Measurements from ENCODE around the gene BUD23. TPM values are rescaled to one million over a fixed set of nuclear protein-coding genes. Genes with fewer than 3 reads are reported as not detected.
A peak's percentile ranks its signal among the peaks of the same experiment; 100 is the strongest.

BUD23 gene
- total and polyA plus RNA-seq, 4 donors = 19.1 to 52.6 (median 37.8) TPM

DNA sequence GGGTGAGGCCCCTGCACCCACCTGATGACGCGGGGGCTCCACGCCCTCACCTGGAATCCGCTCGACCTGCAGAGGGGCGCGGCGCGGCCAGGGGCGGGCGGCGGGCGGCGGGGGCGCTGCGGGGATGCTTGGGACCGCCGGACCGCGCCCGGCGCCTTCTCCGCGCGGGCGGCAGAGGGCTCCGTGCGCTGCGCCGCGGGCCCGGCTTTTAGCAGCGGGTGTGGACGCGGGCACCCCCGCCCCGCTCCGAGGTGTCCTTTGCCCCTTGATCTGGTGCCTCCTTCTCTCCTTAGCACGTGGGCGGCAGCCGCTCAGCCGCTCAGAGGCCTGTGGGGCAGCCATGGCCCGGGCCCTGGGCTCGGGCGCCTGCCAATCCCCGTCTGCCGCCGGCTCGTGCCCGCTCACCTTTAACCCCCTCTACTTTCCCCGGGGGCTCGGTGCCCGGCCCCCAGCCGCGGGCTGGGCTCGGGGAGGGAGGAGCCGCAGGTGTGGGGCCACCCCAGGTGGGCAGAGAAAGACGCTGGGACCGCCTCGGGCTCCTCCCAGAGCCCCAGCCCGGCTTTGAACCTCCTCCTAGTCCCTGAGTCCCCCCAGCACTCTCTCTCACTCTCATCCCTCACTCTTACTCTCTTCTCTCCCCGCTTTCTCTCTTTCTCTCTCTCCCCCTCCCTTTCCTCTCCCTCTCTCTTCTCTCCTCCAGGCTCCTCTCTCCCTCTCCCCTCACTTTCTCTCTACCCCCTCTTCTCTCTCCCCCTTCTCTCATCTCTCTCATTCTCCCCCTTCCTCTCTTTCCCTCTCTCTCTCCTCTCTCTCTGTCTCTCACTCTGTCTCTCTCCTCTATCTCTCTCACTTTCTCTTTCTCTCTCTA lies 35.4 kb upstream of the BUD23 start:
- peak; percentile 53 for DNase-seq (ENCODE audit: low spot score)
- Histone ChIP-seq H3K36me3 (ENCODE audit: control insufficient read depth in 4 of 4, insufficient read depth in 3 of 4, low read depth in 1 of 4, low read length in 3 of 4) (no peaks in the 10 kb centered on the region), H3K9me3 (ENCODE audit: control insufficient read depth in 4 of 4, low read length in 3 of 4) (no peaks in the 10 kb centered on the region), H3K4me1 (ENCODE audit: control insufficient read depth in 4 of 4, insufficient read depth in 4 of 4, low read length in 3 of 4) (peaks cover 2 to 34% (median 24%) of the 10 kb centered on the region in 4 donors), H3K9ac (ENCODE audit: low read depth in 1 of 2, low read length in 2 of 2) (peak overlapping the region in 1 of 2 donors; percentile 59), H3K4me3 (ENCODE audit: low read depth in 1 of 3, low read length in 3 of 3) (peak overlapping the region; percentile 61 to 80 (median 67)), H3K27ac (ENCODE audit: low read depth in 1 of 2, low read length in 2 of 2) (peak overlapping the region; percentile 44 to 56), H3K27me3 (ENCODE audit: control insufficient read depth in 4 of 4, insufficient read depth in 4 of 4, low read length in 3 of 4) (no peaks in the 10 kb centered on the region)
- WGBS = under 1% methylated on average over 62 of the region's 62 CpGs
- TF ChIP-seq, protein P1, sequence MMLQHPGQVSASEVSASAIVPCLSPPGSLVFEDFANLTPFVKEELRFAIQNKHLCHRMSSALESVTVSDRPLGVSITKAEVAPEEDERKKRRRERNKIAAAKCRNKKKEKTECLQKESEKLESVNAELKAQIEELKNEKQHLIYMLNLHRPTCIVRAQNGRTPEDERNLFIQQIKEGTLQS (IDR thresholded peaks at IDR 0.05) = no peak
- TF ChIP-seq SP1 (IDR thresholded peaks at IDR 0.05) (peak; percentile 73), JUND (IDR thresholded peaks at IDR 0.05) (no peak), GABPA (IDR thresholded peaks at IDR 0.05 in 1 of 2, conservative IDR thresholded peaks at IDR 0.05 in 1 of 2) (no peak), TAF1 (conservative IDR thresholded peaks at IDR 0.05) (no peak), NR2F2 (IDR thresholded peaks at IDR 0.05) (no peak), FOXA2 (IDR thresholded peaks at IDR 0.05) (no peak), HNF4G (IDR thresholded peaks at IDR 0.05) (peak; percentile 38), YY1 (IDR thresholded peaks at IDR 0.05) (peak; percentile 71), FOXA1 (IDR thresholded peaks at IDR 0.05) (no peak), HNF4A (conservative IDR thresholded peaks at IDR 0.05) (peak; percentile 72 to 85), RAD21 (IDR thresholded peaks at IDR 0.05) (peak; percentile 50 to 69), EGR1 (IDR thresholded peaks at IDR 0.05; ENCODE audit: low read depth in 2 of 2) (peak in 1 of 2 donors; percentile 12), RXRA (IDR thresholded peaks at IDR 0.05) (peak; percentile 50 to 78)
- TF ChIP-seq, protein P2, sequence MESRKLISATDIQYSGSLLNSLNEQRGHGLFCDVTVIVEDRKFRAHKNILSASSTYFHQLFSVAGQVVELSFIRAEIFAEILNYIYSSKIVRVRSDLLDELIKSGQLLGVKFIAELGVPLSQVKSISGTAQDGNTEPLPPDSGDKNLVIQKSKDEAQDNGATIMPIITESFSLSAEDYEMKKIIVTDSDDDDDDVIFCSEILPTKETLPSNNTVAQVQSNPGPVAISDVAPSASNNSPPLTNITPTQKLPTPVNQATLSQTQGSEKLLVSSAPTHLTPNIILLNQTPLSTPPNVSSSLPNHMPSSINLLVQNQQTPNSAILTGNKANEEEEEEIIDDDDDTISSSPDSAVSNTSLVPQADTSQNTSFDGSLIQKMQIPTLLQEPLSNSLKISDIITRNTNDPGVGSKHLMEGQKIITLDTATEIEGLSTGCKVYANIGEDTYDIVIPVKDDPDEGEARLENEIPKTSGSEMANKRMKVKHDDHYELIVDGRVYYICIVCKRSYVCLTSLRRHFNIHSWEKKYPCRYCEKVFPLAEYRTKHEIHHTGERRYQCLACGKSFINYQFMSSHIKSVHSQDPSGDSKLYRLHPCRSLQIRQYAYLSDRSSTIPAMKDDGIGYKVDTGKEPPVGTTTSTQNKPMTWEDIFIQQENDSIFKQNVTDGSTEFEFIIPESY (IDR thresholded peaks at IDR 0.05) = no peak
- TF ChIP-seq, protein P3, sequence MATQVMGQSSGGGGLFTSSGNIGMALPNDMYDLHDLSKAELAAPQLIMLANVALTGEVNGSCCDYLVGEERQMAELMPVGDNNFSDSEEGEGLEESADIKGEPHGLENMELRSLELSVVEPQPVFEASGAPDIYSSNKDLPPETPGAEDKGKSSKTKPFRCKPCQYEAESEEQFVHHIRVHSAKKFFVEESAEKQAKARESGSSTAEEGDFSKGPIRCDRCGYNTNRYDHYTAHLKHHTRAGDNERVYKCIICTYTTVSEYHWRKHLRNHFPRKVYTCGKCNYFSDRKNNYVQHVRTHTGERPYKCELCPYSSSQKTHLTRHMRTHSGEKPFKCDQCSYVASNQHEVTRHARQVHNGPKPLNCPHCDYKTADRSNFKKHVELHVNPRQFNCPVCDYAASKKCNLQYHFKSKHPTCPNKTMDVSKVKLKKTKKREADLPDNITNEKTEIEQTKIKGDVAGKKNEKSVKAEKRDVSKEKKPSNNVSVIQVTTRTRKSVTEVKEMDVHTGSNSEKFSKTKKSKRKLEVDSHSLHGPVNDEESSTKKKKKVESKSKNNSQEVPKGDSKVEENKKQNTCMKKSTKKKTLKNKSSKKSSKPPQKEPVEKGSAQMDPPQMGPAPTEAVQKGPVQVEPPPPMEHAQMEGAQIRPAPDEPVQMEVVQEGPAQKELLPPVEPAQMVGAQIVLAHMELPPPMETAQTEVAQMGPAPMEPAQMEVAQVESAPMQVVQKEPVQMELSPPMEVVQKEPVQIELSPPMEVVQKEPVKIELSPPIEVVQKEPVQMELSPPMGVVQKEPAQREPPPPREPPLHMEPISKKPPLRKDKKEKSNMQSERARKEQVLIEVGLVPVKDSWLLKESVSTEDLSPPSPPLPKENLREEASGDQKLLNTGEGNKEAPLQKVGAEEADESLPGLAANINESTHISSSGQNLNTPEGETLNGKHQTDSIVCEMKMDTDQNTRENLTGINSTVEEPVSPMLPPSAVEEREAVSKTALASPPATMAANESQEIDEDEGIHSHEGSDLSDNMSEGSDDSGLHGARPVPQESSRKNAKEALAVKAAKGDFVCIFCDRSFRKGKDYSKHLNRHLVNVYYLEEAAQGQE (IDR thresholded peaks at IDR 0.05) = peak; percentile 40
- TF ChIP-seq, protein P4, sequence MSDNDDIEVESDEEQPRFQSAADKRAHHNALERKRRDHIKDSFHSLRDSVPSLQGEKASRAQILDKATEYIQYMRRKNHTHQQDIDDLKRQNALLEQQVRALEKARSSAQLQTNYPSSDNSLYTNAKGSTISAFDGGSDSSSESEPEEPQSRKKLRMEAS (IDR thresholded peaks at IDR 0.05) = peak; percentile 16
- TF ChIP-seq, protein P5, sequence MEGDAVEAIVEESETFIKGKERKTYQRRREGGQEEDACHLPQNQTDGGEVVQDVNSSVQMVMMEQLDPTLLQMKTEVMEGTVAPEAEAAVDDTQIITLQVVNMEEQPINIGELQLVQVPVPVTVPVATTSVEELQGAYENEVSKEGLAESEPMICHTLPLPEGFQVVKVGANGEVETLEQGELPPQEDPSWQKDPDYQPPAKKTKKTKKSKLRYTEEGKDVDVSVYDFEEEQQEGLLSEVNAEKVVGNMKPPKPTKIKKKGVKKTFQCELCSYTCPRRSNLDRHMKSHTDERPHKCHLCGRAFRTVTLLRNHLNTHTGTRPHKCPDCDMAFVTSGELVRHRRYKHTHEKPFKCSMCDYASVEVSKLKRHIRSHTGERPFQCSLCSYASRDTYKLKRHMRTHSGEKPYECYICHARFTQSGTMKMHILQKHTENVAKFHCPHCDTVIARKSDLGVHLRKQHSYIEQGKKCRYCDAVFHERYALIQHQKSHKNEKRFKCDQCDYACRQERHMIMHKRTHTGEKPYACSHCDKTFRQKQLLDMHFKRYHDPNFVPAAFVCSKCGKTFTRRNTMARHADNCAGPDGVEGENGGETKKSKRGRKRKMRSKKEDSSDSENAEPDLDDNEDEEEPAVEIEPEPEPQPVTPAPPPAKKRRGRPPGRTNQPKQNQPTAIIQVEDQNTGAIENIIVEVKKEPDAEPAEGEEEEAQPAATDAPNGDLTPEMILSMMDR (IDR thresholded peaks at IDR 0.05; ENCODE audit: low read depth, low read length, missing input control) = peak; percentile 45
